Measurements from ENCODE around the gene NAGK. TPM values are rescaled to one million over a fixed set of nuclear protein-coding genes. Genes with fewer than 3 reads are reported as not detected.
A peak's percentile ranks its signal among the peaks of the same experiment; 100 is the strongest.

Gene NAGK
- total RNA-seq, 1 donor from 2014 or later: 102 TPM

- Mint-ChIP-seq H3K27ac (peak overlapping the region; percentile 99), H3K4me3 (peak overlapping the region; percentile 100), H3K9me3 (no peaks in the 10 kb centered on the region), H3K27me3 (peaks cover 6% of the 10 kb centered on the region), H3K4me1 (ENCODE audit: unreplicated experiment) (peaks cover 42% of the 10 kb centered on the region), H3K36me3 (peaks cover 10% of the 10 kb centered on the region)
- TF ChIP-seq, protein P1, sequence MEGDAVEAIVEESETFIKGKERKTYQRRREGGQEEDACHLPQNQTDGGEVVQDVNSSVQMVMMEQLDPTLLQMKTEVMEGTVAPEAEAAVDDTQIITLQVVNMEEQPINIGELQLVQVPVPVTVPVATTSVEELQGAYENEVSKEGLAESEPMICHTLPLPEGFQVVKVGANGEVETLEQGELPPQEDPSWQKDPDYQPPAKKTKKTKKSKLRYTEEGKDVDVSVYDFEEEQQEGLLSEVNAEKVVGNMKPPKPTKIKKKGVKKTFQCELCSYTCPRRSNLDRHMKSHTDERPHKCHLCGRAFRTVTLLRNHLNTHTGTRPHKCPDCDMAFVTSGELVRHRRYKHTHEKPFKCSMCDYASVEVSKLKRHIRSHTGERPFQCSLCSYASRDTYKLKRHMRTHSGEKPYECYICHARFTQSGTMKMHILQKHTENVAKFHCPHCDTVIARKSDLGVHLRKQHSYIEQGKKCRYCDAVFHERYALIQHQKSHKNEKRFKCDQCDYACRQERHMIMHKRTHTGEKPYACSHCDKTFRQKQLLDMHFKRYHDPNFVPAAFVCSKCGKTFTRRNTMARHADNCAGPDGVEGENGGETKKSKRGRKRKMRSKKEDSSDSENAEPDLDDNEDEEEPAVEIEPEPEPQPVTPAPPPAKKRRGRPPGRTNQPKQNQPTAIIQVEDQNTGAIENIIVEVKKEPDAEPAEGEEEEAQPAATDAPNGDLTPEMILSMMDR (conservative IDR thresholded peaks at IDR 0.05): no peak
- no peak for DNase-seq (ENCODE audit: extremely low spot score, unreplicated experiment)
Measured at GRCh38 chr2:71067567-71068217, 756 bp upstream of the NAGK start.

DNA sequence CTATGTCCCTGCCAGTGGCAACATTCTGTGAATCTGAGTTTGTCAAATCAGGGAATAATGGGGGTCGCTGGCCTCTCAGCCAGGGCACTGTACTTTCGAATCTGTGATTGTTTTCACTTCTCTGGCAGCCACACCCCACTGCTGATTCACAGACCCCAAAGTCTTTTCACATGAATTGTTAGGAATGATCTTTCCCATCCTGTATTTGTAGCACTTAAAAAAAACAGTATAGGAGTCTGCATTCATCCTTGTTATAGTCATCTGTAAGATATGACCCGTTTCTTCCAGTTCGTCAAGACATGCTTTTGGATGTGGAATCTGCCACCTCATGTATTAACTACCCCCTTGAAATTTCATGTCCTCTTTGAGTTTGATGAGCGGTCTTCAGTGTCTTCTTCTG lies 928 bp downstream of the NAGK start:
- Mint-ChIP-seq H3K4me3 (peak overlapping the region; percentile 100), H3K27ac (peak overlapping the region; percentile 99), H3K27me3 (peaks cover 3% of the 10 kb centered on the region), H3K9me3 (no peaks in the 10 kb centered on the region), H3K36me3 (peaks cover 20% of the 10 kb centered on the region), H3K4me1 (ENCODE audit: unreplicated experiment) (peaks cover 41% of the 10 kb centered on the region)
- TF ChIP-seq, protein P1 (conservative IDR thresholded peaks at IDR 0.05): no peak
- no peak for DNase-seq (ENCODE audit: extremely low spot score, unreplicated experiment)

- H3K27ac Mint-ChIP-seq: peak overlapping the region; percentile 24
- no peak for DNase-seq (ENCODE audit: extremely low spot score, unreplicated experiment)
- H3K27me3 Mint-ChIP-seq: peaks cover 3% of the 10 kb centered on the region
- TF ChIP-seq, protein P1 (conservative IDR thresholded peaks at IDR 0.05): peak; percentile 57
- peaks cover 20% of the 10 kb centered on the region for H3K36me3 Mint-ChIP-seq
- peaks cover 34% of the 10 kb centered on the region for H3K4me1 Mint-ChIP-seq (ENCODE audit: unreplicated experiment)
- H3K9me3 Mint-ChIP-seq: no peaks in the 10 kb centered on the region
- H3K4me3 Mint-ChIP-seq: peak overlapping the region; percentile 100
Measured at GRCh38 chr2:71070294-71071093, 2.0 kb downstream of the NAGK start.

- H3K4me3 Mint-ChIP-seq: peak overlapping the region; percentile 100
- TF ChIP-seq, protein P1 (conservative IDR thresholded peaks at IDR 0.05): no peak
- peak overlapping the region; percentile 88 for H3K27ac Mint-ChIP-seq
- H3K36me3 Mint-ChIP-seq: peaks cover 20% of the 10 kb centered on the region
- peaks cover 3% of the 10 kb centered on the region for H3K27me3 Mint-ChIP-seq
- H3K9me3 Mint-ChIP-seq: no peaks in the 10 kb centered on the region
- peaks cover 34% of the 10 kb centered on the region for H3K4me1 Mint-ChIP-seq (ENCODE audit: unreplicated experiment)
- DNase-seq (ENCODE audit: extremely low spot score, unreplicated experiment): no peak
Measured at GRCh38 chr2:71071681-71072398, 3.4 kb downstream of the NAGK start.

GRCh38 chr2:71072492-71072891 lies 4.0 kb downstream of the NAGK start:
- Mint-ChIP-seq H3K4me3 (no peak overlapping the region), H3K9me3 (no peaks in the 10 kb centered on the region), H3K27ac (peak overlapping the region; percentile 88), H3K4me1 (ENCODE audit: unreplicated experiment) (peaks cover 34% of the 10 kb centered on the region), H3K27me3 (peaks cover 3% of the 10 kb centered on the region), H3K36me3 (peaks cover 25% of the 10 kb centered on the region)
- TF ChIP-seq, protein P1 (conservative IDR thresholded peaks at IDR 0.05): no peak
- no peak for DNase-seq (ENCODE audit: extremely low spot score, unreplicated experiment)

Measured in type B pancreatic cell (in vitro differentiated cells).